ENCODE results near the gene LSS. TPM values are rescaled to one million over a fixed set of nuclear protein-coding genes. Genes with fewer than 3 reads are reported as not detected.

Gene LSS
- total RNA-seq, 1 donor from 2014 or later, result 57.9 TPM

DNA sequence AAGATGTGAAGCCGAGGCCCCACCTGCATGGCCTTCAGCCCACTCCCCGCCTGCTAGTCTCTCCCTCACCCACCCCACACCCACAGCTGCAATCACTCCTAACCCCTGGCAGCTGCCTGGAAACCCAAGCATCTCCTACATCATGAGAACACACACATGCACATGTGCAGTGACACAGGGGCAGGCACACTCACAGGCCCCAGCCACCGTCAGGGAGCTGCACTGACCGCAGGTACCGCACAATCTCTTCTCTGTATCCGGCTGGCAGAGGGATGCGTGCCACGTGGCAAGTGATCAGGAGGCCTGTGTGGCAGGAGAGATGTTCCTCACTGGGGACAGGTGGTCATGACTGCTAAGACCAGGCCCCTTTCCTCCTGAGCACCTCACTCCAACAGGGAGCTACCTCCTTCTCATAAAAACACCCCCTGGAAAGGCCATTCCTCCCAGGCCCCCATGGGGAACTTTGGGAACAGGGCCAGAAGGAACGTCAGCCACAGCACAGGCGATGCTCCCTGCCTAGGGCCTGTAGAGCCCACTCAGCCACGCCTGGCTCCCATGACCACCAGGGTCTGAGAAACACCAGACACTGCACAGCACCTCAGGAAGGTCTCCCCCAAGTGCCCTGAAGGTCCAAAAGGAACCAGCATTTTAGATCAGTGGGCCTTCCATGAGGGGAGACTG is 6.0 kb downstream of the LSS start:
- intact Hi-C loops (cut with DNase I), result no loop called here
- DNase-seq (no peak), ATAC-seq (ENCODE audit: poor library complexity) (peak; percentile 12)

DNA sequence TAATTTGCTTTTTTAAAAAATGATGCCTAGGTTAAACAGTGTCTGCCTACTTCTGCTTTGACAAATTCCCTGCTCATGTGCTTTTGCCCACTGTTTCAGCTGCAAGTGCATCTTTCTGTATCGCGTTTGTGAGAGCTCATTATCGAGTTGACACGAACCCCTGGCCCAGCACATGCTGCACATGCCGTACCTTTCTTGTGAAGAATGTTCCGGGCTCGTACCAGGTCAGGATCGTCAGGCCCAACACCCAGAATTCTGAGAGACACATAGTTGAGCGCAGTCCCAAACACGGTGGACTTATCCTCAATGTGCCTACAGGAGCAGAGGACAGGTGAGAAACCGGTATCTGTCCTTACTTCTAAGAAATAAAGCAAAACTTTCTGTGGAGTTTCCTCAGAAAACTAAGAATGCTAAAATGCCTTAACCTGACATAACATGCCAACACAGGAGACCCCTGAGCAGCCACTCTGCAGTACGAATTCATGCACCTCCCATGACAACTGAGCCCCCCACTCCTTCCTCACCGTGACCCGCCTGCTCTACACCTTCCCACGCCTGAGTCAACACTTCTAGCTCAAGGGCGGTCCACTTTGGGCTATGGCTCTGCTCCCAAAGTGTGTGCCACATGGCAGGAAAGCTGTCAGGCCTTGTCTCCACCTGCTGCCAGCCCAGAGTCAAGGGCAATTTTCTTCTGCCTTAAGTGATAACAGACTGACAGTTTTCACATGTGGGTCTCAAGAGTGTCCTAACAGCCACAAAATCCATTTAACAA is 6.7 kb downstream of the LSS start:
- ATAC-seq (ENCODE audit: poor library complexity) (peak; percentile 82), DNase-seq (peak; percentile 64)
- intact Hi-C loops (cut with DNase I), result no loop called here

DNA sequence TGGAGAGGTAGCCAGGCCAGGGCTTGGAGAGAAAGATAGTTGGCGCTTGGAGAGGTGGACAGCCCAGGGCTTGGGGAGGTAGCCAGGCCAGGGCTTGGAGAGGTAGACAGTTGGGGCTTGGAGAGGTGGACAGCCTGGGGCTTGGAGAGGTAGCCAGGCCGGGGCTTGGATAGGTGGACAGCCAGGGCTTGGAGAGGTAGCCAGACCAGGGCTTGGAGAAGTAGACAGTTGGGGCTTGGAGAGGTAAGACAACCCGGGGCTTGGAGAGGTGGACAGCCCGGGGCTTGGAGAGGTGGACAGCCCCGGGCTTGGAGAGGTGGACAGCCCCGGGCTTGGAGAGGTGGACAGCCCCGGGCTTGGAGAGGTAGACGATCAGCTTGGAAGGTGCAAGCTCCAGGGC is 7.7 kb downstream of the LSS start:
- ATAC-seq (ENCODE audit: poor library complexity), result no peak
- no peak for DNase-seq
- intact Hi-C loops (cut with DNase I), result no loop called here

DNA sequence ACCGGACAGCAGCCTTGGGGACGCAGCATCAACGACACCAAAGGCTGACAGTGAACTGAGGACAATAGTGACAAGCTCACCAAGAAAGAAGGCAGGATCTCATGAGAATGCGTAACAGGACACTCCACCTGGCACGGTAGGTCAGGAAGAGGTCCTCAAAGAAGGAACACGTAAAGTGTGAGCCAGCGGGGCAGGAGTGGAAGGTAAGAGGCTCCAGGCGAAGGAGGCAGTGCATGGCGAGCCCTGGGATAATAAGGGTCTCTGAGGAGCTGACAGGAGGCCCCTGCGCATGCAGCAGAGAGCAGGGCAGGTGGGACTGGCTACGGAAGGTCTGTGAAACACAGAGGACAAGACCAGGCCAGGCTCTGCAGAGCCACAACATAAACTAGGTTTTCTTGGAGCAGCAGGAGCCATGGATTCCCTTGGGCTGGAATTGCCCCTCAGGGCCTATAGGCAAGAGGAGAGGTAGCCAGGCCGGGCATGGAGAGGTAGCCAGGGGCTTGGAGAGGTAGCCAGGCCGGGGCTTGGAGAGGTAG is 8.2 kb downstream of the LSS start:
- no peak for ATAC-seq (ENCODE audit: poor library complexity)
- intact Hi-C loops (cut with DNase I), result no loop called here
- no peak for DNase-seq

DNA sequence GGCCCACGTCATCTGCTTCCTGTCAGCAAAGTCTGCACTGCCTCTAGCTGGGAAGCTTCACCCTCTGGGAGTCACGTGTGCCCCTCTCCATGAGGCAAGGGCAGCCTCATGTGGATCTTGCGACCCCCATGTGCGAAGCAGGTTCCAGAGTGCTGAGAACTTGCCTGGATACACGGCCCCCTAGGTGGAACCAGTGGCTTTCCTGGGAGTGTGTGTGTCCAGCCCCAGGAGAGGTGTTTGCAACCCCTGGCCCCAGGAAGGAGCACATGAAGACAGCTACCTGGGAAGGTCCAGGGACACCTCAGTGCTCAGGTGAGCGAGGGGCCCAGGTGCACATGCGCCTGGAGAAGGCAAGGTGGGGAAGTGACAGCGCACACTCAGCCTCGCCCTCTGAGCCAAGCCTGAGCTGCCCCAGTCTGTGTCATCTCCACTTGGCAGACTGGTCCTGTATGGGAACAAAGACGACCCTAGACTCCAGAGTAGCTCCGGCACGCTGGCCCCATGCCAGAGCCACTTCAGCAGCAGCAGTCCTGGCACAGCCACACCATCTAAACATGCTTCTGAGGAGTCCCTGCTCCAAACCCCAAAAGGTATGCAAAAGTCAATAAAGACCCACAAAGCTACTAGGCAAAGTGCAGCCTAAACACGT is 8.9 kb downstream of the LSS start:
- peak; percentile 36 for ATAC-seq (ENCODE audit: poor library complexity)
- intact Hi-C loops (cut with DNase I), result no loop called here
- DNase-seq, result peak; percentile 73

DNA sequence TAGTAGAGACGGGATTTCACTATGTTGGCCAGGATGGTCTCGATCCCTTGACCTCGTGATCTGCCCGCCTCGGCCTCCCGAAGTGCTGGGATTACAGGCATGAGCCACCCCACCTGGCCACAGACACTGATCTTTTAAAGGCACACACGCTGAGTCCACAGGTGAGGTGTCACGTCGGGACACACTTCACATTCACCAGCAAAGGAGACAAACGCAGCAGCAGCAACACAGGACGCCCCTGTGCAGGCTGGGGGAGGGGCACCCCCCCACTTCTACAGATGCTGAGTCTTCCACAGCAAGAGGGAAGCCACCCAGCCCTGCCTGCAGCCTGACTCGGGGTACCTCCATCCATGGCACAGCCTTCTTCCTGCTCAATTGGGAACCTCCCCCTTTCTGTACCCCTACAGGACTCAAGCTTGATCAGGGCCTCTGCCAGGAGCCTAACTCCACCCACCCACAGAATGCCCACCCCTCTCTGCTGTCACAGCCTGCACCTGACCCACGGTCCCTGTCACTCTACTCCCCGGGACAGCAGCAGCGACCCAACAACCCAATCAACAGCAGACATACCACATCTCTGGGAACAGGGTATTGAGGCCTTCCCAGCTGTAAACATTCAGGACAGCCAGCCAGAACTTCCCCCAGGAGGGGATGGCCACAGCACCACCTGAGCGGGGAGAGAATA is 9.5 kb downstream of the LSS start:
- ATAC-seq (ENCODE audit: poor library complexity) (no peak), DNase-seq (no peak)
- intact Hi-C loops (cut with DNase I), result no loop called here

DNA sequence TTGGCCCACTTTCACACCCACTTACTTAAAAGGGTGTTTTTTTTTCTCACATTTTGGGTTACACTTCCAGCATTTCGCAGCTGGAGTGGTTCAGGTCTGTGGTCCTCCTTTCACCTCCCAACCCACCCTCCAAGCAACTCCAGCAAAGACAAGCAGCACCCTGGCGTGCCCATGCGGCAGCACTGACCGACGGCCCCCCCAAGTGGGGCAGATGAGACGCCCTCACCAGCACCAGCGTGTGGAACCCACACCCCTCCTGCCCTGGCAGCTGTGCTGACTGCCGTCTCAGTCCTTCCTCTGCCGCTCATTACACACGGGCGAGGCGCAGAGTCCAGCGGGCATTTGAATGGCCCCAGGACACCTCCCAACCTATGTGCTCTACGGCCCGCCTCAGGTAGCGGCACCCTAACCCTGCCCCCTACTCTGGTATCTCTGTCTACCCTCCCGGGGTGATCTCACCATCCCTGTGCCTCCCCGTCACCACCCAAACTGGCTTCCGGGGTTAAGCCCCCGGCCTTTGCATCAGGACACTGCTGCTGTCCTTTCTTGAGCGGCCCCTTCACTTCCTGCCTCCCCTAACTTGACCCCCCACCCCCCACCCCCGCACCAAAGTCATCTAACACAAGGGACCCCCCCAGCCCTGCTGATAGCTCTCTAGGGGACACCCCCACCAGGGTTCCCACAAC is 10.9 kb downstream of the LSS start:
- no peak for ATAC-seq (ENCODE audit: poor library complexity)
- intact Hi-C loops (cut with DNase I), result no loop called here

DNA sequence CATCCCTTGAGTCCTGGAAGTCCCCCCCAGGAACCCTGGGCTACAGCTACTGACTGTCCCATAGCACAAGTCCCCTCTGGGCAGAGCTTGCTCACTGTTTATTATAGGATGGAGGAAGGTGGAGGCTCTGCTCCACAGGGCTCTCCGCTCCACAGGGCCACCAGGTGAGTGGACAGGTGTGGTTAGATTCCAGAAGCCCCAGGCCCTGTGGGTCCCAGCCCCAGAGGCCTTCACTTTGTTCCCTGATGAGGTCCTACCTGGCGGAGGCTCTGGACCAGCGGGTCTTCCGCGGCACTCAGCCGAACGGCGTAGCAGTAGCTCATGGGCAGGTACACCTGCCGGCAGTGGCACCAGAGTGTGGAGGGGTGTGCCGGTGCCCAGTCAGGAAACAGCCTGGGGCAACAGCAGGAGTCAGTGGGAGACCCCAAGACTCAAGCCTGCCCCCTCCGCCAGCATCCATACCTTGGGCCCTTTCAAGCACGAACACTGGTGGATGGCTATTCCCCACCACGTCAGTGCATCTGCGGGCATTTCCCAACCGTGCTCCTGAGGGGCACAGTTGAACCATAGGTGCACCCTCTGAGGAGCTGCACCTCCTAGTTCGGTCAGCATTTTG is 12.3 kb downstream of the LSS start:
- DNase-seq (no peak), ATAC-seq (ENCODE audit: poor library complexity) (no peak)
- intact Hi-C loops (cut with DNase I), result no loop called here

More for the DNA sequence above, 10.9 kb downstream of the LSS start:
- DNase-seq, result no peak

DNA sequence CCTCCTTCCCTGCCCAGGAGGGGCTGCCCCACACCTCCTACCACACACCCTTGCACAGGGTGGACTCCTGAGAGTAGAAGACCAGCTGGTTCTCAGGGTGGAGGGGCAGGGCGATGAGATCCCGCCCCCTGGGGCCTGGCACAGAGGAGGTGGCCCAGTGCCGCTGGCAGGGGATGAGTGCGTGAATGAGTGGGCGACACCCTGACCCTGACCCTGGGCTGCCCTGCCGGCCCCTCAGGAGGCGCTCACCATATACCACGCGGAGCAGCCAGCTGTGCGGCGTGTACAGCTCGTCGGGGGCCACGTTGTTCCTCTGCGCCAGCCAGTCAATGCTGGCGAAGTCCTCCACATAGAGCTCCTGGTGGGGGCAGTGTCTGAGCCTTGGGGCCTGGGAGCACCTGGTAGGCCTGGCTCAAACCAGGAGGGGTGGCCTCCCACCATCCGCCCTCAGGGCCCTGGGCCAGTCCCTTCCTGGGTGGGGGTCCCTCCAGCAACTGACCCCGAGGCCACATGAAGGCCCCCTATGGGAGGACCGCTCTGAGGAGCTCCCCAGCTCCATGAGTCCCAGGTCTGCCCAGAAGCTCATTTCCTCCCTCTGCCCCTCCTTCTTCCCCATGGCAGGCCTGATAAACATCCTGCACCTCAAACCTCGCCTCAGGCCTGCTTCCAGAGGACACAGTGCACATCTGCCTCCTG is 13.0 kb downstream of the LSS start:
- no peak for ATAC-seq (ENCODE audit: poor library complexity)
- intact Hi-C loops (cut with DNase I), result no loop called here

DNA sequence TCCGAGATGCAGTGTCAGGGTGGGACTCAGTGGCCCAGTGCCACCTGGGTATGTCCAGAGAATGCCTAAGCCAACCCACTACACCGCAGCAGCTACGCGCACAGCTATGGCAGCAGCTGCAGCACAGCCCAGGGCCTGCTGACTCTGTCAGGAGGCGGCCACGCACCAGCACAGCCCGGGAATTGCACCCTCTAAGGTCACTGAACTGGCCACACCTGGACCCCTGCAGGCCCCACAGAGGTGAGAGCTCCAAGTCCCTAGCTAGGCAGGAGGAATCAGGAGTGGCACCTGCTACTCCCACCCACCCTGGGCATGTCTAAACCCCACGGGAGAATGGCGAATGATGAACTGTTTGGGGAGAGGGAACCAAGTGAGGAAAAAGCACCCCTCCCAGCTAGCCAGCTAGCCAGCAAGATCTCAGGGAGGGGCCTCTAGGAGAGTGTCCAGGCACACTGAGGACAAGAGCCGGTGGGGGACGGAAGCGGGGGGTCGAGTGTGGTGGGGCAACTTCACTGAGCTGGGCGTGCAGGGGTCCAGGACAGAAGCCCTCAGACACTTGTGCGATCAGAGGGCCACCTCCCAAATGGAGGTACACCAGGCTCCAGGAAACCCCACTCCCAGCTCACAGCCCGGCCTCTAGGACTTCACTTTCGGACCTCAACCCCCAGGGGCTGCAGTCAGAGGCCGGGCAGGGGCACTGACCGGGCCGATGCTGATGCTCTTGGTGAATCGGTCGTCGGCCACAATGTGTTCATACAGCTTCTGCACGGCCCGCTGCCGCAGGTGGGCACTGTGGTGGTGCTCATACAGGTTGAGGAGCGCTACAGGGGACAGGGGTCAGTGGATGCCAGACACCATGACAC is 13.9 kb downstream of the LSS start:
- ATAC-seq (ENCODE audit: poor library complexity) (no peak), DNase-seq (no peak)
- intact Hi-C loops (cut with DNase I), result no loop called here

More for the DNA sequence above, 13.0 kb downstream of the LSS start:
- DNase-seq, result no peak

DNA sequence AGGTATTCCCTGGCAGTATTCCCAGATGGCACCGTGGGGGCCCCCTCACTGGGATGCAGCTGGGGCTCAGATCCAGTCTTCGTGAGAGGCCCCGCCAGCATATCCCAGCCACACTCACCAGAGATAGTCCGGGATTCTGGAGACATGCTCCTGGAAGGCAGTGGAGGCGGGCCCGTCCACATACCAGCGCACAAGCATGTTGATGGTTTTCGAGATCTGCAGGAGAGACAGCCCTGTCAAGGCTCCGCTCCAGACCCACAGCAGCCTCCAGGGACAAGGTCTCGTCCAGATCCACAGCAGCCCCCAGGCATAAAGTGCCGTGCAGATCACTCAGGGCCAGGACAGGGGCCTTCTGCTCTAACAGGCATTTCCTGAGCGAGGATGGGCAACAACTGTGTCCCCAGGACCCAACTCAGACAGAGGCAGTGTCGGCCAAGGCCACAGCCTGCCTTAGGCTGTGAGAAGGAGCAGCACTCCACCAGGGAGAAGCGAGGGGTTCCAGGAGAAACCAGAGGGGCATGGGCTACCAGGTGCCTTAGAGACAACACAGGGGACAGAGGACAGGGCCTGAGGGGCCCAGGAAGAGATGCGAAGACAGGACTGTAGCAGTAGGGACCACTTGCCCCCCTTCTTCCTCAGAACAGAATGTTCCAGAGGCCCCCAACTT is 14.8 kb downstream of the LSS start:
- ATAC-seq (ENCODE audit: poor library complexity) (no peak), DNase-seq (no peak)
- intact Hi-C loops (cut with DNase I), result no loop called here

DNA sequence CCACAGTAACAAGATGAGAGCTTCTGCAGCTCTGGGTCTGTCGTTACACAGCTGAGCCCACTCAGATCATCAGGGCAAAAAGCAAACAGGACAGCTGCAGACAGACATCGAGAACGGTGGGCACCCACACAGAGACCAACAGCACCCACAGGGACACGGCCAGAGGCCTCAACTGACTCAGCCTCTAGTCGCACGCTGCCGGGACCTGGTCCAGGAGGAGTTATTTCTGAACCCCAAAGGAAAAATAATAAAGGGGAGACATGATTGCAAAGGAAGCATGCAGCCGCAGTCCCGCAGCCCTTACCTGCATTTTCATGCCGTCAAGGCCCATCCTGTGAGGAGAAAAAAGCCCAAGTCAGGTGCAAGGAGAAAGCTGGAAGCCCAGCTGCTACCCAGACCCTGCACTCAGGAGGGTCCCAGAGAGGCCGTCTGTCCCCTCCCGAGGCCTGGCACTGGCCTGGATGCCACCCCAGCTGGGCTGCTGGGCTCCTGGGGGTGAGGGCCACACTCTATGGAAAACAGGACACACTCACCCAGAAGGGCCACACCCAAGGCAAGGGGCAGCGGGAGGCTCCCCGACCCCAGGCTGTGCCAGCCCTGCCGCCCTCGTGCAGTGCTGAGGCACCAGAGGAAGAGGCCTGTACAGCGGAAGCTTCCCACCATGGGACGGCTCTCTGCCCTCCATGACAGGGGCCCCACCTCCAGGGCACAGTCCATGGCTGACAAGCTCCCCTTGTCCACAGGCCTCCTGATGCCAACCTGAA is 15.7 kb downstream of the LSS start:
- no peak for ATAC-seq (ENCODE audit: poor library complexity)
- DNase-seq, result no peak
- intact Hi-C loops (cut with DNase I), result no loop called here

DNA sequence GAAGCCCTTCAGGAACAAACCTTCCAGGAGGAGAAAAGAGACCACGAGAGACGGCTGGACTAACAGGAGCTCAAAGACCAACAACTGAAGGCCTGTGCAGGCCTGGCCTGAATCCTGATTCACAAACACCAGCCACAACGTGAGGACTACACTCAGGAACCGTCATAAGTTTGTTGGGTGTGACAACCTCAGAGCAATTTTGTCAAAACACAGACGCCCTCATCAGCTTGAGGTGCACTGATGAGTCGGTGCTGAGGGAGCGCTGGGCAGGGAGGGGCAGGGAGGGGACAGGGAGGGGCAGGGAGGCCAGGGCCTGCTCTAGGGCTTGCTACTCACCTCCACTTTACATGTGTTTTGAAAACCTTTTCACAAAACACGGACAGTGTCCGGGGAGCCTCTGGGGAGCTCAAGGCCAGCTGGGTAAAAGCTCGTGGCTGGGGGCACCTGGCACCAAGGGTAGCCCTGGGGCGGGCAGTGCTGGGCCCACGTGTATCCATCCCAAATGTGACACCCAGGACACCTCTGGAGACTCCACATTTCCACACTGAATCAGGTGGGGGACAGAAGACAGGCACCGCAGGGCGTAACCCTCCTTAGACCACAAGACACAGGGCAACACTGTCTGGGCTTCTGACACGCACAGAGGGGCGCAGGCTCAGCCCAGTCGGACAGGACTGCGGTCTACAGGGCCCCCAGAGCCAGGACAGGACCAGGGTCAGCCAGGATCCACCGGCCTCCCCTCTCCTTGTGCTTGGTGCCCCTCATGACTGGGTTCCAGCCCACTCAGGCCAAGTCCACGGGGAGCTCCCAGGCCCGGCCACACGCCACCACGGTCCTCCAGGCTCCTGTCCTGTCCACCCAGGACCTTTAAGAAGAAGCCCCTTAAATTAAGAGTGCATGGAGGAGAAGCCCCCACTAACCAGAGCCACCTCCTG is 16.5 kb downstream of the LSS start:
- no peak for ATAC-seq (ENCODE audit: poor library complexity)
- DNase-seq, result peak; percentile 27
- intact Hi-C loops (cut with DNase I), result no loop called here

DNA sequence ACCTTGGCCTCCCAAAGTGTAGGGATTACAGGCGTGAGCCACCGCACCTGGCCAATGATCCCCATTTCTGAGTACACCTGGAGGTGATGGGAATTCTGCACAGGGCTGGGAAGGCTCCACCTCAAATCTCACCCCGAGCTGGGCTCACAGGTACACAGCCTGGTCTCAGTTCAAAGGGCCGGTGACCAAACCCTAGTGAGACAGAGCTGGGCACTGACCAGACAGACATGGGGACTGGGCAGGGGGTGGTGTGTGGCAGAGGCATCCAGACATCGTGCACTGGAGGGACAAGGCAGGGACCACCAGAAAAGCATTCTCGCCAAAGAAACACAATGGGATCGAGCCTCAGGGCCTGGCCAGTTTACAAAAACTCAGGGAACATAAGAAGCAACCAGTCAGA is 17.2 kb downstream of the LSS start:
- intact Hi-C loops (cut with DNase I), result no loop called here
- peak; percentile 37 for DNase-seq
- no peak for ATAC-seq (ENCODE audit: poor library complexity)
